ENCODE results near the gene UST.

Gene UST

GRCh38 chr6:148703900-148704299, 42.9 kb upstream of the UST start:
- no peak for TF ChIP-seq ZNF274 (IDR thresholded peaks at IDR 0.05; ENCODE audit: low read depth, low read length)
- TF ChIP-seq YY1 (IDR thresholded peaks at IDR 0.05; ENCODE audit: insufficient read depth, insufficient read length), result no peak
- no peak for TF ChIP-seq SUZ12 (IDR thresholded peaks at IDR 0.05; ENCODE audit: extremely low read depth, insufficient read depth, insufficient read length)
- no peak for DNase-seq (ENCODE audit: low read depth, low spot score)
- Histone ChIP-seq H3K4me1 (ENCODE audit: insufficient read depth, insufficient read length) (no peaks in the 10 kb centered on the region), H3K9ac (ENCODE audit: insufficient read length, low read depth) (no peak overlapping the region), H3K27me3 (ENCODE audit: insufficient read depth, insufficient read length) (no peaks in the 10 kb centered on the region), H3K36me3 (ENCODE audit: insufficient read depth, insufficient read length, low read length) (no peaks in the 10 kb centered on the region), H3K4me3 (ENCODE audit: insufficient read length, low read depth) (no peak overlapping the region), H3K9me3 (ENCODE audit: insufficient read depth, low read length) (peaks cover 3% of the 10 kb centered on the region; the same call in 1 of the 2 replicates)

- TF ChIP-seq ZNF274 (IDR thresholded peaks at IDR 0.05; ENCODE audit: low read depth, low read length), result no peak
- no peak for TF ChIP-seq YY1 (IDR thresholded peaks at IDR 0.05; ENCODE audit: insufficient read depth, insufficient read length)
- no peak for TF ChIP-seq SUZ12 (IDR thresholded peaks at IDR 0.05; ENCODE audit: extremely low read depth, insufficient read depth, insufficient read length)
- Histone ChIP-seq H3K4me3 (ENCODE audit: insufficient read length, low read depth) (no peak overlapping the region), H3K27me3 (ENCODE audit: insufficient read depth, insufficient read length) (no peaks in the 10 kb centered on the region), H3K9me3 (ENCODE audit: insufficient read depth, low read length) (no peaks in the 10 kb centered on the region), H3K4me1 (ENCODE audit: insufficient read depth, insufficient read length) (no peaks in the 10 kb centered on the region), H3K36me3 (ENCODE audit: insufficient read depth, insufficient read length, low read length) (no peaks in the 10 kb centered on the region), H3K9ac (ENCODE audit: insufficient read length, low read depth) (no peak overlapping the region)
- DNase-seq (ENCODE audit: low read depth, low spot score), result no peak
Observed at GRCh38 chr6:148704400-148705246, 42.2 kb upstream of the UST start.

GRCh38 chr6:148708707-148709106, 38.1 kb upstream of the UST start:
- DNase-seq (ENCODE audit: low read depth, low spot score), result no peak
- no peak overlapping the region for H3K4me3 ChIP-seq (ENCODE audit: insufficient read length, low read depth)
- no peaks in the 10 kb centered on the region for H3K27me3 ChIP-seq (ENCODE audit: insufficient read depth, insufficient read length)
- H3K36me3 ChIP-seq (ENCODE audit: insufficient read depth, insufficient read length, low read length), result no peaks in the 10 kb centered on the region
- TF ChIP-seq YY1 (IDR thresholded peaks at IDR 0.05; ENCODE audit: insufficient read depth, insufficient read length) (no peak), SUZ12 (IDR thresholded peaks at IDR 0.05; ENCODE audit: extremely low read depth, insufficient read depth, insufficient read length) (no peak), ZNF274 (IDR thresholded peaks at IDR 0.05; ENCODE audit: low read depth, low read length) (no peak)
- H3K9ac ChIP-seq (ENCODE audit: insufficient read length, low read depth), result no peak overlapping the region
- H3K9me3 ChIP-seq (ENCODE audit: insufficient read depth, low read length), result 0 out of 2 replicates have a peak, but pooled peaks cover 4% of the 10 kb centered on the region
- no peaks in the 10 kb centered on the region for H3K4me1 ChIP-seq (ENCODE audit: insufficient read depth, insufficient read length)

GRCh38 chr6:148709577-148709976, 37.3 kb upstream of the UST start:
- no peak for DNase-seq (ENCODE audit: low read depth, low spot score)
- TF ChIP-seq ZNF274 (IDR thresholded peaks at IDR 0.05; ENCODE audit: low read depth, low read length), result no peak
- TF ChIP-seq YY1 (IDR thresholded peaks at IDR 0.05; ENCODE audit: insufficient read depth, insufficient read length), result no peak
- TF ChIP-seq SUZ12 (IDR thresholded peaks at IDR 0.05; ENCODE audit: extremely low read depth, insufficient read depth, insufficient read length), result no peak
- Histone ChIP-seq H3K36me3 (ENCODE audit: insufficient read depth, insufficient read length, low read length) (no peaks in the 10 kb centered on the region), H3K4me3 (ENCODE audit: insufficient read length, low read depth) (no peak overlapping the region), H3K4me1 (ENCODE audit: insufficient read depth, insufficient read length) (no peaks in the 10 kb centered on the region), H3K9me3 (ENCODE audit: insufficient read depth, low read length) (0 out of 2 replicates have a peak, but pooled peaks cover 4% of the 10 kb centered on the region), H3K9ac (ENCODE audit: insufficient read length, low read depth) (no peak overlapping the region), H3K27me3 (ENCODE audit: insufficient read depth, insufficient read length) (no peaks in the 10 kb centered on the region)

- H3K36me3 ChIP-seq (ENCODE audit: insufficient read depth, insufficient read length, low read length), result no peaks in the 10 kb centered on the region
- 0 out of 2 replicates have a peak, but pooled peaks cover 4% of the 10 kb centered on the region for H3K9me3 ChIP-seq (ENCODE audit: insufficient read depth, low read length)
- H3K4me1 ChIP-seq (ENCODE audit: insufficient read depth, insufficient read length), result no peaks in the 10 kb centered on the region
- H3K4me3 ChIP-seq (ENCODE audit: insufficient read length, low read depth), result no peak overlapping the region
- H3K9ac ChIP-seq (ENCODE audit: insufficient read length, low read depth), result no peak overlapping the region
- TF ChIP-seq SUZ12 (IDR thresholded peaks at IDR 0.05; ENCODE audit: extremely low read depth, insufficient read depth, insufficient read length) (no peak), YY1 (IDR thresholded peaks at IDR 0.05; ENCODE audit: insufficient read depth, insufficient read length) (no peak), ZNF274 (IDR thresholded peaks at IDR 0.05; ENCODE audit: low read depth, low read length) (no peak)
- H3K27me3 ChIP-seq (ENCODE audit: insufficient read depth, insufficient read length), result no peaks in the 10 kb centered on the region
- no peak for DNase-seq (ENCODE audit: low read depth, low spot score)
Observed at GRCh38 chr6:148711833-148712654, 34.8 kb upstream of the UST start.

GRCh38 chr6:148713033-148713738, 33.6 kb upstream of the UST start:
- H3K9me3 ChIP-seq (ENCODE audit: insufficient read depth, low read length), result 0 out of 2 replicates have a peak, but pooled peaks cover 4% of the 10 kb centered on the region
- no peaks in the 10 kb centered on the region for H3K27me3 ChIP-seq (ENCODE audit: insufficient read depth, insufficient read length)
- no peak overlapping the region for H3K9ac ChIP-seq (ENCODE audit: insufficient read length, low read depth)
- H3K4me1 ChIP-seq (ENCODE audit: insufficient read depth, insufficient read length), result no peaks in the 10 kb centered on the region
- TF ChIP-seq ZNF274 (IDR thresholded peaks at IDR 0.05; ENCODE audit: low read depth, low read length), result no peak
- DNase-seq (ENCODE audit: low read depth, low spot score), result no peak
- no peak overlapping the region for H3K4me3 ChIP-seq (ENCODE audit: insufficient read length, low read depth)
- H3K36me3 ChIP-seq (ENCODE audit: insufficient read depth, insufficient read length, low read length), result no peaks in the 10 kb centered on the region

Measured in NT2/D1 (cell line).